Measurements from ENCODE around the gene PTPN6.

Gene PTPN6

DNA sequence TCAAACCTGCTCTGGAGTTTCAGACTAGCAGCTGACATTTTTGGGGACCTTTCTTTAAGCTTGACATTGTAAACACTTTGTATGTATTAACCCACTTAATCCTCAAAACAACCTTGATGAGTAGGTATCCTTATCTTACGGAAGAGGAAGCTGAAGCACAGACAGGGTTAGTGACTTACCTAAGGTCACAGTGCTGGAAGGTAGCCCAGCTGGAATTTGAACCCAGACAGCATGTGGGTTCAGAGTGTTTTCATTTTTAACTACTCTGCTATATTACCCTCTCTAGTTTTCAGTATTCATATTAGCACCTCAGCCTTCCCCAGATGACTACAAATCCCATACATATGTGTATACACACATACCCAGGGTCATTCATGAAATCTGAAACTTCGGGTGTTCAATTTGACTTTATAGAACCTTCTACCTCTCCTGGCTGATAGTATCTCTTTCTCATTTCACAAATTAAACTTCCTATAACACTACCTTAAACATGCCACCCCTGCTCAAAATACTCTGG lies 53.2 kb downstream of the PTPN6 start:
- ChIA-PET POLR2A (no interaction called here), CTCF (interaction anchor here (1.5 to 3.0 kb wide), 2 partner anchors 13 to 28 kb away, joined by 3 to 14 read pairs; partner anchors contain the start of gene LPCAT3)

DNA sequence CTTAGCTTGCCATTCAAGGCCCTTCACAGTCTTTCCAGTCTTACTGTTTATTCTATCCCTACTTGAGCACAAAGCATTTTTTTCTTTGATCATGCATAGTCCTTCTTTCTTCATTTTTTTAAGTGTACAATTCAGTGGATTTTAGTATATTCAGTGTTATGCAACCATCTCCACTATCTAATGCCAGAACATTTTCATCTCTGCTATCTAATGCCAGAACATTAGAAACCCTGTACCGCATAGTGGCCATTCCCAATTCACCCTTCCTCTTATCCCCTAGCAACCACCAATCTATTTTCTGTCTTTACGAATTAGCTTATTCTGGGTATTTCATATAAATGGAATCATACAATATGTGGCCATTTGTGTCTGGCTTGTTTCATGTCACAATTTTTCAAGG lies 53.7 kb downstream of the PTPN6 start:
- no peaks in the 10 kb centered on the region for H3K27me3 ChIP-seq (replicated peaks in 2 of 5; ENCODE audit: control insufficient read depth in 4 of 5, insufficient read depth in 5 of 5, low read length in 4 of 5)
- H3K4me1 ChIP-seq (ENCODE audit: control extremely low read depth in 1 of 4, control insufficient read depth in 4 of 4, insufficient read depth in 4 of 4, low read length in 3 of 4): peaks cover 6 to 10% (median 9%) of the 10 kb centered on the region in 4 experiments
- POLR2A ChIA-PET: interaction anchor here (1.0 kb wide), 1 partner anchor 13 kb away, joined by 4 read pairs; the partner anchor contains the start of gene LPCAT3
- no peak for DNase-seq
- no peaks in the 10 kb centered on the region for H3K9me3 ChIP-seq (ENCODE audit: control extremely low read depth in 1 of 5, control insufficient read depth in 4 of 5, insufficient read depth in 2 of 5, low read depth in 1 of 5, low read length in 4 of 5)
- no peak overlapping the region for H3K27ac ChIP-seq (ENCODE audit: insufficient read depth in 1 of 2, low read depth in 1 of 2, low read length in 2 of 2, poor library complexity in 1 of 2, severe bottlenecking in 2 of 2)
- WGBS (ENCODE audit: insufficient coverage): no CpG with 5 or more reads among the region's 2 CpGs
- no peak overlapping the region for H3K4me3 ChIP-seq (ENCODE audit: control insufficient read depth in 1 of 7, extremely low read depth in 1 of 7, insufficient read depth in 4 of 7, low read depth in 2 of 7, low read length in 6 of 7)
- peaks cover 0 to 22% (median 5%) of the 10 kb centered on the region in 4 experiments for H3K36me3 ChIP-seq (ENCODE audit: control insufficient read depth in 4 of 4, insufficient read depth in 4 of 4, low read length in 3 of 4)
- CTCF ChIA-PET: interaction anchor here (0.6 to 3.0 kb wide), 4 partner anchors 13 to 86 kb away, joined by 3 to 14 read pairs (median 3); partner anchors contain the start of gene LPCAT3

More for the DNA sequence above, 53.2 kb downstream of the PTPN6 start:
- no peak overlapping the region for H3K27ac ChIP-seq (ENCODE audit: insufficient read depth in 1 of 2, low read depth in 1 of 2, low read length in 2 of 2, poor library complexity in 1 of 2, severe bottlenecking in 2 of 2)
- no peak for DNase-seq
- no peak overlapping the region for H3K4me3 ChIP-seq (ENCODE audit: control insufficient read depth in 1 of 7, extremely low read depth in 1 of 7, insufficient read depth in 4 of 7, low read depth in 2 of 7, low read length in 6 of 7)
- peaks cover 6 to 10% (median 9%) of the 10 kb centered on the region in 4 experiments for H3K4me1 ChIP-seq (ENCODE audit: control extremely low read depth in 1 of 4, control insufficient read depth in 4 of 4, insufficient read depth in 4 of 4, low read length in 3 of 4)
- H3K36me3 ChIP-seq (ENCODE audit: control insufficient read depth in 4 of 4, insufficient read depth in 4 of 4, low read length in 3 of 4): peaks cover 0 to 21% (median 5%) of the 10 kb centered on the region in 4 experiments
- no peaks in the 10 kb centered on the region for H3K9me3 ChIP-seq (ENCODE audit: control extremely low read depth in 1 of 5, control insufficient read depth in 4 of 5, insufficient read depth in 2 of 5, low read depth in 1 of 5, low read length in 4 of 5)
- no peaks in the 10 kb centered on the region for H3K27me3 ChIP-seq (replicated peaks in 2 of 5; ENCODE audit: control insufficient read depth in 4 of 5, insufficient read depth in 5 of 5, low read length in 4 of 5)
- WGBS (ENCODE audit: insufficient coverage): 100% methylated on average over 1 of the region's 2 CpGs

GRCh38 chr12:7005311-7005710 lies 54.2 kb downstream of the PTPN6 start:
- ChIA-PET POLR2A (interaction anchor here (1.0 kb wide), 1 partner anchor 13 kb away, joined by 4 read pairs; the partner anchor contains the start of gene LPCAT3), CTCF (interaction anchor here (0.6 to 3.0 kb wide), 5 partner anchors 9 to 86 kb away, joined by 3 to 14 read pairs (median 3); partner anchors contain the start of gene LPCAT3)
- peak in 2 of 3 donors; percentile 64 to 82 for DNase-seq
- H3K9me3 ChIP-seq (ENCODE audit: control extremely low read depth in 1 of 5, control insufficient read depth in 4 of 5, insufficient read depth in 2 of 5, low read depth in 1 of 5, low read length in 4 of 5): no peaks in the 10 kb centered on the region
- no peak overlapping the region for H3K27ac ChIP-seq (ENCODE audit: insufficient read depth in 1 of 2, low read depth in 1 of 2, low read length in 2 of 2, poor library complexity in 1 of 2, severe bottlenecking in 2 of 2)
- no CpG with 5 or more reads among the region's 2 CpGs for WGBS (ENCODE audit: insufficient coverage)
- peaks cover 0 to 25% (median 8%) of the 10 kb centered on the region in 4 experiments for H3K36me3 ChIP-seq (ENCODE audit: control insufficient read depth in 4 of 4, insufficient read depth in 4 of 4, low read length in 3 of 4)
- H3K4me1 ChIP-seq (ENCODE audit: control extremely low read depth in 1 of 4, control insufficient read depth in 4 of 4, insufficient read depth in 4 of 4, low read length in 3 of 4): peaks cover 6 to 10% (median 9%) of the 10 kb centered on the region in 4 experiments
- no peak overlapping the region for H3K4me3 ChIP-seq (ENCODE audit: control insufficient read depth in 1 of 7, extremely low read depth in 1 of 7, insufficient read depth in 4 of 7, low read depth in 2 of 7, low read length in 6 of 7)
- H3K27me3 ChIP-seq (replicated peaks in 2 of 5; ENCODE audit: control insufficient read depth in 4 of 5, insufficient read depth in 5 of 5, low read length in 4 of 5): no peaks in the 10 kb centered on the region

- ChIA-PET CTCF (interaction anchor here (1.6 to 3.0 kb wide), 4 partner anchors 10 to 96 kb away, joined by 3 to 14 read pairs (median 4); partner anchors contain the start of gene LPCAT3), POLR2A (no interaction called here)
These were observed 55.5 kb downstream of the PTPN6 start for GRCh38 chr12:7006639-7007038.

DNA sequence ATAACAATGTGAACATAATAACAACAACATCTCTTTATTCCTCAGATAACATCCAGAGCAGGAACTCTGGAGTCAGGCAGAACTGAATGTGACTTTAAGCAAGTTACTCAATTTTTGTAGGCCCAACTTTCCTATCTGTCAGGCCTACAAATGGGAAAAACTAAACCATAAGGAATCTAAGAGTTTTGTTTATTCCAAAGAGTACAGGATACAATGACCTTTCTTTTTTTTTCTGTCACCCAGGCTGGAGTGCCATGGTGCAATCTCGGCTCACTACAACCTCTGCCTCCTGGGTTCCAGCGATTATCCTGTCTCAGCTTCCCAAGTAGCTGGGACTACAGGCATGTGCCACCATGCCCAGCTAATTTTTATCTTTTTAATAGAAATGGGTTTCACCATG lies 57.7 kb downstream of the PTPN6 start:
- Histone ChIP-seq H3K4me1 (ENCODE audit: control extremely low read depth in 1 of 4, control insufficient read depth in 4 of 4, insufficient read depth in 4 of 4, low read length in 3 of 4) (peaks cover 6 to 10% (median 9%) of the 10 kb centered on the region in 4 experiments), H3K27me3 (replicated peaks in 2 of 5; ENCODE audit: control insufficient read depth in 4 of 5, insufficient read depth in 5 of 5, low read length in 4 of 5) (no peaks in the 10 kb centered on the region), H3K9me3 (ENCODE audit: control extremely low read depth in 1 of 5, control insufficient read depth in 4 of 5, insufficient read depth in 2 of 5, low read depth in 1 of 5, low read length in 4 of 5) (no peaks in the 10 kb centered on the region), H3K4me3 (ENCODE audit: control insufficient read depth in 1 of 7, extremely low read depth in 1 of 7, insufficient read depth in 4 of 7, low read depth in 2 of 7, low read length in 6 of 7) (no peak overlapping the region), H3K27ac (ENCODE audit: insufficient read depth in 1 of 2, low read depth in 1 of 2, low read length in 2 of 2, poor library complexity in 1 of 2, severe bottlenecking in 2 of 2) (no peak overlapping the region), H3K36me3 (ENCODE audit: control insufficient read depth in 4 of 4, insufficient read depth in 4 of 4, low read length in 3 of 4) (peaks cover 2 to 30% (median 18%) of the 10 kb centered on the region in 4 experiments)
- ChIA-PET CTCF (interaction anchor here (1.1 to 1.3 kb wide), 2 partner anchors 8 to 11 kb away, joined by 3 read pairs; no protein-coding TSS in a partner anchor), POLR2A (no interaction called here)
- WGBS (ENCODE audit: insufficient coverage): 100% methylated on average over 2 of the region's 2 CpGs
- DNase-seq: no peak

More at GRCh38 chr12:7006639-7007038, 55.5 kb downstream of the PTPN6 start:
- Histone ChIP-seq H3K9me3 (ENCODE audit: control extremely low read depth in 1 of 5, control insufficient read depth in 4 of 5, insufficient read depth in 2 of 5, low read depth in 1 of 5, low read length in 4 of 5) (no peaks in the 10 kb centered on the region), H3K27me3 (replicated peaks in 2 of 5; ENCODE audit: control insufficient read depth in 4 of 5, insufficient read depth in 5 of 5, low read length in 4 of 5) (no peaks in the 10 kb centered on the region), H3K36me3 (ENCODE audit: control insufficient read depth in 4 of 4, insufficient read depth in 4 of 4, low read length in 3 of 4) (peaks cover 0 to 23% (median 8%) of the 10 kb centered on the region in 4 experiments), H3K4me1 (ENCODE audit: control extremely low read depth in 1 of 4, control insufficient read depth in 4 of 4, insufficient read depth in 4 of 4, low read length in 3 of 4) (peaks cover 6 to 10% (median 9%) of the 10 kb centered on the region in 4 experiments), H3K4me3 (ENCODE audit: control insufficient read depth in 1 of 7, extremely low read depth in 1 of 7, insufficient read depth in 4 of 7, low read depth in 2 of 7, low read length in 6 of 7) (no peak overlapping the region), H3K27ac (ENCODE audit: insufficient read depth in 1 of 2, low read depth in 1 of 2, low read length in 2 of 2, poor library complexity in 1 of 2, severe bottlenecking in 2 of 2) (no peak overlapping the region)
- WGBS (ENCODE audit: insufficient coverage): 100% methylated on average over 1 of the region's 3 CpGs
- no peak for DNase-seq

DNA sequence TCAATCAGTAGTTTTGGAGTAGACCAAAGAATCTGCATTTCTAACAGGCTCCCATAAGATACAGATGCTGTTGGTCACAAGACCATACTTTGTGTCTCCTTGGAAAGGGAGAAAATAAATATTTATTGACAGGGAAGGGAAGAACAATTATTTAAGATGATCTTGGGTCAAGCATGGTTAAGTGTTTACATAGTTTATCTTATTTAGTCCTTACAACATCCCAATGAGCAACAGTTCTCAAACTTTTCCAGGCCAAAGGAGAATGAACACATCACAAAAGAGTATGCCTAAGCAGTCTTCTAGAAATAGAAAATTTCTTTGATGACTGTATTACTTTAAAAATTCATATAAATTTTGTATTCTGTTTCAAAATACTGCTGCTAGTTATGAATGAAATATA lies 58.4 kb downstream of the PTPN6 start:
- peaks cover 2 to 32% (median 21%) of the 10 kb centered on the region in 4 experiments for H3K36me3 ChIP-seq (ENCODE audit: control insufficient read depth in 4 of 4, insufficient read depth in 4 of 4, low read length in 3 of 4)
- DNase-seq: no peak
- no peaks in the 10 kb centered on the region for H3K27me3 ChIP-seq (replicated peaks in 2 of 5; ENCODE audit: control insufficient read depth in 4 of 5, insufficient read depth in 5 of 5, low read length in 4 of 5)
- ChIA-PET POLR2A (no interaction called here), CTCF (no interaction called here)
- peaks cover 6 to 10% (median 9%) of the 10 kb centered on the region in 4 experiments for H3K4me1 ChIP-seq (ENCODE audit: control extremely low read depth in 1 of 4, control insufficient read depth in 4 of 4, insufficient read depth in 4 of 4, low read length in 3 of 4)
- H3K9me3 ChIP-seq (ENCODE audit: control extremely low read depth in 1 of 5, control insufficient read depth in 4 of 5, insufficient read depth in 2 of 5, low read depth in 1 of 5, low read length in 4 of 5): no peaks in the 10 kb centered on the region
- no peak overlapping the region for H3K27ac ChIP-seq (ENCODE audit: insufficient read depth in 1 of 2, low read depth in 1 of 2, low read length in 2 of 2, poor library complexity in 1 of 2, severe bottlenecking in 2 of 2)
- H3K4me3 ChIP-seq (ENCODE audit: control insufficient read depth in 1 of 7, extremely low read depth in 1 of 7, insufficient read depth in 4 of 7, low read depth in 2 of 7, low read length in 6 of 7): no peak overlapping the region

Measured in common myeloid progenitor, CD34-positive (primary cell).